HL-60 (cell line): ENCODE measurements around the gene EPHA6.

Experiments
- DNase-seq, 2 experiments: peaks; one replicate each; pipeline ENCODE4 v3.0.0-alpha.2; 2010 to 2020; ENCODE audit warnings: low read depth in 1 of 2, low spot score in 1 of 2
- H3K27ac ChIP-seq: fragments of 250-450 bp; sonication (Bioruptor Pico); replicated peaks from 2 replicates; pipeline ENCODE4 v1.5.1; 2020; ENCODE audit warnings: mild to moderate bottlenecking, moderate library complexity
- H3K27me3 ChIP-seq: fragments of 250-450 bp; sonication (Bioruptor Pico); 2 replicates; pipeline ENCODE4 v1.5.1; 2021; ENCODE audit warnings: mild to moderate bottlenecking, moderate library complexity; ENCODE audit not compliant: insufficient read depth, poor library complexity, severe bottlenecking
- H3K4me3 ChIP-seq: replicated peaks from 2 replicates; pipeline ENCODE4 v1.5.1; 2011; ENCODE audit warnings: mild to moderate bottlenecking, control low read depth, low read length; ENCODE audit not compliant: insufficient read depth
- CTCF ChIP-seq: IDR thresholded peaks from one replicate; pipeline ENCODE4 v1.5.1; 2011; ENCODE audit warnings: low read length, control low read depth, inconsistent platforms; ENCODE audit not compliant: insufficient read depth
- GABPA ChIP-seq: IDR thresholded peaks from 2 replicates; pipeline ENCODE4 v1.6.1; 2012; ENCODE audit warnings: low read depth
- POLR2AphosphoS5 ChIP-seq: IDR thresholded peaks from 2 replicates; pipeline ENCODE4 v1.6.1; 2012; ENCODE audit warnings: low read depth
- REST ChIP-seq: IDR thresholded peaks from 2 replicates; pipeline ENCODE4 v1.6.1; 2012; ENCODE audit warnings: low read depth; ENCODE audit not compliant: insufficient replicate concordance
- SPI1 ChIP-seq: IDR thresholded peaks from 2 replicates; pipeline ENCODE4 v1.6.1; 2012; ENCODE audit warnings: low read depth, mild to moderate bottlenecking, borderline replicate concordance

EPHA6 gene

GRCh38 chr3:96991231-96991630, 176.8 kb downstream of the EPHA6 start:
- DNase-seq: no peak
- Histone ChIP-seq H3K4me3 (no peak overlapping the region), H3K27me3 (no peaks in the 10 kb centered on the region), H3K27ac (no peak overlapping the region)
- no peak for TF ChIP-seq GABPA
- TF ChIP-seq SPI1: no peak
- no peak for TF ChIP-seq POLR2AphosphoS5
- TF ChIP-seq REST: no peak
- no peak for TF ChIP-seq CTCF

- Histone ChIP-seq H3K4me3 (no peak overlapping the region), H3K27me3 (no peaks in the 10 kb centered on the region), H3K27ac (no peak overlapping the region)
- TF ChIP-seq POLR2AphosphoS5 (no peak), CTCF (no peak), SPI1 (no peak), GABPA (no peak), REST (no peak)
- no peak for DNase-seq
These were observed 177.5 kb downstream of the EPHA6 start for GRCh38 chr3:96991800-96992365.

GRCh38 chr3:96994988-96995387, 180.6 kb downstream of the EPHA6 start:
- H3K4me3 ChIP-seq: no peak overlapping the region
- H3K27ac ChIP-seq: no peak overlapping the region
- H3K27me3 ChIP-seq: no peaks in the 10 kb centered on the region
- DNase-seq: no peak
- TF ChIP-seq SPI1 (no peak), POLR2AphosphoS5 (no peak), GABPA (no peak), REST (no peak), CTCF (no peak)
